ENCODE data around the gene SNAI3. TPM values are rescaled to one million over a fixed set of nuclear protein-coding genes. Genes with fewer than 3 reads are reported as not detected.

The SNAI3 gene
- total and polyA plus RNA-seq, 2 of the 8 experiments (the other 6 are each of a cell fraction or from before 2014, with no cell fraction given): 8.5 to 13.3 TPM

DNA sequence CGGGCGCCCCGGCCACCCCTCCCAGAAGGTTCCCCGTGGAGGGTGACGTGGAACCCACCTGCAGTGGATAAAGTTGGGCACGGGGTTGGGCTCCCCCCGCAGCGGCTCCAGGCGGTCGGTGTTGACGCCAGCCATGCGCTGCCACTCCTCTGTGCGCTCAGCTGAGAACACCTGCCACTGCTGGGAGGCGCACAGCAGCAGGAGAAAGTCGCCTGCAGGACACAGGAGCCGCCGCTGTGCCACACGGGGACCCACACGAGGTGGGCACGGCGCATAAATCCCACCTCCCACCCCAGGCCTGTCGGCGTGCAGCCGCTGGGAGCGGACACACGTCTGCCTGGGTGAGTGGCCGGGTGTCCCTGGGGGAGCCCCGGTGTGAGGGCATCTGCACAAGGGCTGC is 40.7 kb upstream of the SNAI3 start:
- no peak overlapping the region for H3K18ac ChIP-seq (ENCODE audit: extremely low read depth, low read length)
- H2BK120ac ChIP-seq (replicated peaks; ENCODE audit: low read depth, low read length): no peak overlapping the region
- H3K4me3 ChIP-seq (ENCODE audit: extremely low read depth in 1 of 4, insufficient read depth in 2 of 4, low read depth in 3 of 4, low read length in 4 of 4): no peak overlapping the region
- H3K27me3 ChIP-seq (replicated peaks in 1 of 4; ENCODE audit: control insufficient read depth in 3 of 4, extremely low read depth in 1 of 4, insufficient read depth in 3 of 4, low read length in 3 of 4): no peaks in the 10 kb centered on the region
- H3K4ac ChIP-seq (replicated peaks; ENCODE audit: insufficient read length, low read depth, low read length): no peak overlapping the region
- DNase-seq (ENCODE audit: low read depth in 1 of 2, low spot score in 2 of 2): no peak
- H2BK20ac ChIP-seq (ENCODE audit: low read length): no peak overlapping the region
- no peak for FAIRE-seq
- no peak for TF ChIP-seq KDM5A (IDR thresholded peaks at IDR 0.05; ENCODE audit: low read length)
- H4K8ac ChIP-seq (ENCODE audit: extremely low read depth, insufficient read depth, low read length): no peak overlapping the region
- no peaks in the 10 kb centered on the region for H3K23me2 ChIP-seq (ENCODE audit: low read depth, low read length)
- H3K27ac ChIP-seq (ENCODE audit: low read depth, low read length): no peak overlapping the region; the same call in 1 of the 2 replicates
- H3K23ac ChIP-seq (ENCODE audit: insufficient read length): no peak overlapping the region
- CTCF ChIA-PET (ENCODE audit: partially characterized antibody): no interaction called here
- no peak overlapping the region for H2AK5ac ChIP-seq (ENCODE audit: low read depth, low read length)
- no peak overlapping the region for H3K9ac ChIP-seq (replicated peaks in 1 of 4; ENCODE audit: extremely low read depth in 1 of 4, low read depth in 3 of 4, low read length in 3 of 4)
- no peak overlapping the region for H2AFZ ChIP-seq (ENCODE audit: low read length)
- no peak overlapping the region for H2BK5ac ChIP-seq (ENCODE audit: low read depth, low read length)
- H4K5ac ChIP-seq (ENCODE audit: insufficient read length, low read depth, low read length): no peak overlapping the region
- H3K4me1 ChIP-seq (replicated peaks in 1 of 4; ENCODE audit: control insufficient read depth in 3 of 4, insufficient read depth in 4 of 4, low read length in 3 of 4): no peaks in the 10 kb centered on the region
- no peak overlapping the region for H2BK12ac ChIP-seq (ENCODE audit: low read depth, low read length)
- no peak overlapping the region for H3K14ac ChIP-seq (ENCODE audit: insufficient read length)
- H3K79me1 ChIP-seq (ENCODE audit: low read depth, low read length): no peaks in the 10 kb centered on the region
- no peaks in the 10 kb centered on the region for H3K9me3 ChIP-seq (ENCODE audit: insufficient read depth in 2 of 2, low read depth in 1 of 2, low read length in 1 of 2)
- H3K56ac ChIP-seq (replicated peaks; ENCODE audit: insufficient read length, low read depth, low read length): no peak overlapping the region
- H4K20me1 ChIP-seq (replicated peaks in 1 of 2; ENCODE audit: control insufficient read depth in 1 of 2, insufficient read depth in 2 of 2, low read length in 2 of 2): peaks cover 0 to 8% of the 10 kb centered on the region in 2 experiments
- WGBS, 2 experiments (ENCODE audit: extremely low coverage in 1 of 2, insufficient coverage in 1 of 2, insufficient read length in 1 of 2, insufficient replicate concordance in 2 of 2, low coverage in 1 of 2, low lambda C conversion rate in 2 of 2, missing lambda C conversion rate in 1 of 2): 96% methylated on average over 28 of the region's 28 CpGs; no CpG with 5 or more reads in 1 of the 2 experiments
- peaks cover 0 to 16% (median 1%) of the 10 kb centered on the region in 4 experiments; a peak in 2 of 8 replicates for H3K36me3 ChIP-seq (ENCODE audit: control insufficient read depth in 2 of 4, insufficient read depth in 4 of 4, low read length in 3 of 4)
- H3K79me2 ChIP-seq (ENCODE audit: control insufficient read depth in 1 of 2, insufficient read depth in 2 of 2, low read length in 2 of 2): no peaks in the 10 kb centered on the region
- POLR2A ChIA-PET (ENCODE audit: partially characterized antibody): no interaction called here
- no peak overlapping the region for H3K4me2 ChIP-seq (ENCODE audit: insufficient read depth in 1 of 2, low read depth in 2 of 2, low read length in 2 of 2)
- no peak overlapping the region for H2BK15ac ChIP-seq (ENCODE audit: low read length)
- no peak overlapping the region for H4K91ac ChIP-seq (replicated peaks; ENCODE audit: insufficient read length, low read length)

All from H1 (cell line).